Measurements from ENCODE around the gene CDR2.
"Not testable (repeated sequence)": the region's sequence is repeated elsewhere in the genome, so short reads cannot be mapped to it uniquely, and the experiment has no call there.

CDR2 gene

GRCh38 chr16:22375117-22375962, 921 bp upstream of the CDR2 start:
- DNase-seq, result peak; percentile 30

DNA sequence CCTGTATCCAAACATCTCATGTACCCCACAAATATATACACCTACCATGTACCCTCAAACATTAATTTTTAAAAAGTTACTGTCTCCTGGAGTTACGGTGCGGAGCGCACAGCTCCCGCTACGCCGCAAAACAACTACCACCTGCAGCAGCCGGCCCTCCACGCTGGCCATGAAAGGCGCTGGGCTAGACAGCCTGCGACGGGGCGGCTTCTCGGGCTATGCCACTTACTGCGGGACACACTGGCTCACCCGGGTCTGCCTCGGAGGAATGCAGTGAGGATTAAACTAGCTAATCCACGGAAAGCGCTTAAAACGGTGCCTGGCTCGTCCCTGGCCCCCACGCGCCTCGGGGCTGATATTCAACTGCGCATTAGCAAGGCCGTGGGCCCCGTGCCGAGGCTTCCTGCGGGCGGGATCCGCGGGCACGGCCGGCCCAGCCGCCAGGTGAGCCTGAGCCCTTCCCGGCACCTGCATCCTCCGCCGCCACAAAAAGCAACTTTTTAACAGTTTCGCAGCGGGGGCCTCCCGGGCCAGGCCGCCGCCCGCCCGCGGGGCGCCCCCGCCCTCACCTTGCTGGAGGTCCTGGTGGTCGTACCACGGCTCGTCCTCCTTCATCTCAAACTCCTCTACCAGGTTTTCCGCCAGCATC, 633 bp downstream of the CDR2 start:
- peak; percentile 60 for DNase-seq

GRCh38 chr16:22372882-22373661, 1.3 kb downstream of the CDR2 start:
- DNase-seq, result peak; percentile 49

DNA sequence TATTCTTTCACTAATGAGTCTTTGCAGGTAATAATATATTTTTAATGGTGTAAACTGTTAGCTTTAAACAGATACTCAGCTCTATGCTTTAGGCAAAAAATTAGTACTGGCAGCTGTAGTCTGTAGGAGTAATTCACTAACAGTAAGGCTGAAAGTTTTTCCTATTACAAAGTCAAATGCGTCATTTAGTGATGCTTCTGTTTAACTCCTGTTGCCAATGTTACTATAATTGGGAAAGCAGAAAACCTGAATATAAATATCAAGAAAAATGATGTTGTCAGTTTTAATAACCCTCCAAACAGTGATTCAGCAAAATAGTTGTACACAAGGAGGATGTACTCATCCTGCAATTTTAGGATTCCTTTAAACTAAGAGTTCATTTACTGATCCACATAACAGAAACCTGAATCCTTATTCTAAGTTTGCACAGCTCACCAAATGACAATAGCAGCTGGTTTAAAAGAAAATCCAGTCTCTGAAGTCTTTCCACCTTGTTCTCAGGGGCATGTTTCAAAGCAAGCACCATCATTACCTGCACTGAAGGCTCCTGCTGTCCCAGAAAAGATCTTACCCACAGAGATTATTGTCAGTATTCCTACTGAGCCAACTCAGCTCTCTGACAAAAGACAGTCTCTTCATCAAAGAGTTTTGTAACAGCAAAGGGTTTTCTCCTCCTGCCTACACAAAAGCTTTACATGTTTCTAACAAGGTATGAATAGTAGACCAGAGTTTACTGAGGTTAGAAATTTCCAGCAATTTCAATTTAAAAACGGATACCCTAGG, 4.2 kb downstream of the CDR2 start:
- DNase-seq, result no peak

- DNase-seq, result peak; percentile 85
Measured at GRCh38 chr16:22369221-22369811, 5.1 kb downstream of the CDR2 start.

DNA sequence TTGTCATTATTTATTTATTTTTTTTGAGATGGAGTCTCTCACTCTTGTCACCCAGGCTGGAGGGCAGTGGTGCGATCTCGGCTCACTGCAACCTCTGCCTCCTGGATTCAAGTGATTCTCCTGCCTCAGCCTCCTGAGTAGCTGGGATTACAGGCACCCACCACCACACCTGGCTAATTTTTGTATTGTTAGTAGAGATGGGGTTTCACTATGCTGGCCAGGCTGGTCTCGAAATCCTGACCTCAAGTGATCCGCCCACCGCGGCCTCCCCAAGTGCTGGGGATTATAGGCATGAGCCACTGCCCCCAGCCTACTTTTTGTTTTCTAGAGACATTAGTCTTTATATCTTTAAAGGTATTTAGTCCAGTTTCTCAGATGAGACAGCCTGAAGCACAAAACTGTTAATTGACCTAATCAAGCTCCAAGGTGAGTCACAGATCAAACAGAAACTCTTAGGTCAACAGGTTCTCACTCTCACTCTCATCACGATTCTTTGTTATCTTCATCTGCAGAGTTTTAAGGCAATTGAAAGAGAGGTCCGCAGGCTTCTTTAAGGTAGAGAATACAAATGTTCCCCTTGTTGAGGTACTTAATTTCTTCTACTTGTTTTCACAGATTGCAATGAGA, 6.1 kb downstream of the CDR2 start:
- not testable (repeated sequence) for DNase-seq

DNA sequence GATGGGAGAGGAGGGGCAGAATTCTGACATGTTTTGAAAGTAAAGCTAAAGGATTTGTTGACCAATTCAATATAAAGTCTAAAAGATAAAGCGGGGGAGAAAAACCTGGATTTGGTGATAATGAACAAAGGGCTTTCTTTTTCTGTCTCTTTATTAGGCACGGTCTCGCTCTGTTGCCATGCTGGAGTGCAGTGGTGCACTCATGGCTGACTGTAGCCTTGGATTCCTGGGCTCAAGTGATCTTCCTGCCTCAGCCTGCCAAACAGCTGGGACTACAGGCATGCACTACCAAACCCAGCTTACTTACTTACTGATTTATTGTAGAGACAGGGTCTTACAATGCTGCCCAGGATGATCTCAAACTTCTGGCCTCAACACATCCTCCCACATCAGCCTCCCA, 7.5 kb downstream of the CDR2 start:
- no peak for DNase-seq

DNA sequence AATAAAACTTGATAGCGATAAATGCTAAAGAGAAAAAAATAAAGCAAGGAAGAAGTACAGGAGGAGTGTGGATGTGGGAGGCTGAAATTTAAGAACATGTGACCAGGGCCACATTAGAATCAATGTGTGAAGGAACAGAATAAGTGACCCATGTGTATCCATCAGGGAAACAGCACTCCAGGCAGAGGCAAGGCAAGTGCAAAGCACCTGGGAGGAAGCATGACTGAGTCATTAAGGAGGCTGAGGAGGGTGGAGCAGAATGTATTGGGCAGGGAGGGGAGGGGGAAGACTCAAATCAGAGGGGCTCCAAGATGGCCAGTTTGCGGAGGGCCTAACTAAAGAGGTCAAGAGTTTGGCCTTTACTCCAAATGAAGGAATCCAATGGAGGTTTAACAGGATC, 8.0 kb downstream of the CDR2 start:
- no peak for DNase-seq

DNA sequence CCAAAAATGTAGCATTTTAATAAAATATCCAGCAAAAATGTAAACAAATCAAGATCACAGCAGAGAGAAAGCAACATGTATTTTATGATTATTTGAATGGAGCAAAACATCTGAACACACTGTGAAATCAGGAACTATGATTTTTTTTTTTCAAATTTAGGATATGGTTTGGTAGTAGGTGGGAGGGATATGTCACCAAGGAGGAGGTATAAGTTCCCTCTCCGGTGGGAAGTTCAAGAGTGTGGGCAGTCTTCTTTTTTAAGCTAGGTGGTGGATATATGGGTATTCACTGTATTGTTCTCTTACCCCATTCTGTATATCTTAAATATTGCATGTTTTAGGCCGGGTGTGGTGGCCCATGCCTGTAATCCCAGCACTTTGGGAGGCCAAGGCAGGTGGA, 10.2 kb downstream of the CDR2 start:
- DNase-seq, result no peak

- no peak for DNase-seq
Measured at GRCh38 chr16:22360963-22361659, 13.3 kb downstream of the CDR2 start.

- no peak for DNase-seq
Measured at GRCh38 chr16:22359679-22360078, 14.7 kb downstream of the CDR2 start.

DNA sequence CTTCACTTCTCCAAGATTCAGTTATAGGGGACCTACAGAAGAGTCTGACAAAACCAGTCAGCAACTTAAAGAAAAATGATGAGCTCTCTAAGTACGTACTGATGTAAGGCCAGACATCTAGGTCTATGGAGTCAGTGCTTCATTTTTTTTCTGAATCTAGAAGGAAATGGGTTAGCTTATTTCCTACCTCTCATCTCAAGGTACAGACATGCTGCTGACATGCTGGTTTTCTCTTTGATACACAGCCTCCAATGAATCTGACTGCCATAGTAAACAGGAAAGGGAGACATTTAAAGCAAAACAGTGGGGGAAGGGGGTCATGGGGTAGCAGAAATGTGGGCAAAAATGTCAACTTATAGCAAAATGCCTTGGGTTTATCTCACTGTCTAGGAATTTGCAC, 16.4 kb downstream of the CDR2 start:
- no peak for DNase-seq

DNA sequence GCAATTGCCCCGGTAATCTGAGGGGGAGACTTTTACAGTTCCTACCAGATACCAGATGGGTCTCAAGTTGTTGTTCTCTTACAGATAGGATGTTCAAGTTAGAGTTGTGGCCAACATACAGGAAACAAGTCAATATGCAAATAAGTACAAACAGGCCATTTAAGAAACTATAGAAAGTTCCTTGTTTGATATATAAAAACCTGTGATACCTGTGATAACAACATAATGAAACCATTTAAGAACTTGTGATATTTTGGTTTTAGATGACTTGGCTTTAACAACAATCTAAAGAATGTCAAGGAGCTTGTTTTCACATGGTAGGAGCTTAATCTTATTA, 16.8 kb downstream of the CDR2 start:
- DNase-seq, result no peak

DNA sequence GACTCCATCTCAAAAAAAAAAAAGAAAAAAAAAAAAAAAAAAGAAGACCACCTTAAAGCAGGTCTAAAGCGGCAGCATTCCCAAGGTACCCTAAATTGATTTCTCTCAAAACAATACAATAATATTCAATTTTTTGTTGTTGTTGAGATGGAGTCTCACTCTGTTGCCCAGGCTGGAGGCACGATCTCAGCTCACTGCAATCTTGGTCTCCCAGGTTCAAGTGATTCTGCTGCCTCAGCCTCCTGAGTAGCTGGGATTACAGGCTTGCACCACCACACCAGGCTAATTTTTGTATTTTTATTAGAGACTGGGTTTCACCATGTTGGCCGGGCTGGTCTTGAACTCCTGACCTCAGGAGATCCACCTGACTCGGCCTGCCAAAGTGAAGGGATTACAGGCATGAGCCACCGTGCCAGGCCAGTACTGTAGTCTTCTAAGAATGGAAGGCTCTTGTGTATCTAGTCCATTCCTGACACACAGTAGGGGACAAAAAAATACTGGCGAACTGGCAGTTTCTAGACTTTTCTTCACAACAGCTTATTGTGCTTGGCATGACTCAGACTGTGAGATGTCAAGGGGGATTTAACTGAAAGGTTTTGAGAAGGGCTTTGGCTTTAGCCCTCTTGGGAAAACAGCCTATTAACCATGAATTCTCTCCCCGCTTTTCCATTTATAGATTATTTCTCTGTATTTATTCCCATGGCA, 17.3 kb downstream of the CDR2 start:
- no peak for DNase-seq

GRCh38 chr16:22355487-22355908, 18.9 kb downstream of the CDR2 start:
- DNase-seq, result no peak

GRCh38 chr16:22353933-22354541, 20.4 kb downstream of the CDR2 start:
- DNase-seq, result no peak

GRCh38 chr16:22353191-22353919, 21.1 kb downstream of the CDR2 start:
- DNase-seq, result no peak

- no peak for DNase-seq
Measured at GRCh38 chr16:22352723-22353122, 21.7 kb downstream of the CDR2 start.

- no peak for DNase-seq
Measured at GRCh38 chr16:22352140-22352539, 22.3 kb downstream of the CDR2 start.

DNA sequence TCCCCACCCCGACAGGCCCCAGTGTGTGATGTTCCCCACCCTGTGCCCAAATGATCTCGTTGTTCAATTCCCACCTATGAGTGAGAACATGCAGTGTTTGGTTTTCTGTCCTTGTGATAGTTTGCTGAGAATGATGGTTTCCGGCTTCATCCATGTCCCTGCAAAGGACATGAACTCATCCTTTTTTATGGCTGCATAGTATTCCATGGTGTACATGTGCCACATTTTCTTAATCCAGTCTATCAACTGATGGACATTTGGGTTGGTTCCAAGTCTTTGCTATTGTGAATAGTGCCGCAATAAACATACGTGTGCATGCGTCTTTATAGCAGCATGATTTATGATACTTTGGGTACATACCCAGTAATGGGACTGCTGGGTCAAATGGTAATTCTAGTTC, 23.4 kb downstream of the CDR2 start:
- not testable (repeated sequence) for DNase-seq

All from RPMI8226 (cell line).